ENCODE results near the gene SSX2IP.
A peak's percentile ranks its signal among the peaks of the same experiment; 100 is the strongest.
"Not testable (repeated sequence)": the region's sequence is repeated elsewhere in the genome, so short reads cannot be mapped to it uniquely, and the experiment has no call there.

Gene SSX2IP

DNA sequence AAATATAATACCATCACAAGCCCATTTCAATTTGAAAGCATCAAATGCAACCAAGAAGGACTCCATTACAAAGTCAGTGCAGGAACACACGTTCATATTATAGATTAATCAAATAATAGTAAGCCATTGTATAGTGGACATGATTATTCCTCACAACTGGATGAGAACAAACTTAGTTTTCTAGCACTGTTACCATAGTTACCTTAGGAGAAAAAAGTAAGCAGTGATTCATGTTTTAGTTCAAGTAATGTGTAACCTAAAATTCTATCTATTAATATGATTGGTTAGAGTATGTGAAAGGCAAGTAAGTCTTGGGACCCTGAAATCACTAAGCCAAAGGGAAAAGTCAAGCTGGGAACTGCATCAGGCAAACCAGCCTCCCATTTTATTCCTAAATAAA, 15.2 kb downstream of the SSX2IP start:
- DNase-seq, result no peak

GRCh38 chr1:84674705-84675104, 15.6 kb downstream of the SSX2IP start:
- DNase-seq, result no peak

- DNase-seq, result no peak
These were observed 16.2 kb downstream of the SSX2IP start for GRCh38 chr1:84674021-84674420.

- no peak for DNase-seq
These were observed 18.0 kb downstream of the SSX2IP start for GRCh38 chr1:84672080-84672854.

DNA sequence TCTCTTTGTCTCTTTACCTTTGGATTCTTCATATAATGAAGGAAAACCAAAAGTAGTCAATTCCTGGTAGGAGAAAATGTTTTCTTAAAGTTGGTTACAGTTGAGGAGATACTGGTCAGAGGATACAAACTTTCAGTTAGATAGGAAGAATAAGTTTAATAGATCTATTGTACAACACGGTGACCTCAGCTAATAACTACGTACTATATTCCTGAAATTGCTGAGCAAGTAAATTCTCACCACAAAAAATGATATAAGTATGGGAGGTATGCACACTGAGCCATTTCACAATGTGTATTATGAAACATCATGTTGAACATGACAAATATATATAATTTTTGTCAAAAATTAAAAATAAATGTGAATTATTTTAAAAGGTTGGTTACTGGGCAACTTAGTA, 20.4 kb downstream of the SSX2IP start:
- no peak for DNase-seq

DNA sequence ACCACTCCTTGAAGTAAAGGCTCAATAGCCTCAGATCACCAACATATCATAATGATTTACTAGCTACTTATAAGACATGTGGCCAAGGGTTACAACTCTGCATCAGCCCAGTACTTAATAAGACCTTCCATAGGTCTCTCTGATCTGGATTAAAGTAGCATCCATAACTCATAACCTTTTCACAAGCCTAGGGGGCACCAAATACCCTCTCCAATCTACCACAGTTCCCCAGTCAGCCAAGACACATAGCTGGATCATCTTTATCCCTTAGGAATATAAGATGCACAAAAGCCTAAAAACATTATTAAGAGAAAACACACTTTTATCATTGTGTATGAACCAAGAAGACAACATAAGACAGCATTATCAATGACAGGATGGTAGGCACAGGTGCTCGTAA, 22.1 kb downstream of the SSX2IP start:
- DNase-seq, result peak in 1 of 2 experiments; percentile 48

GRCh38 chr1:84665703-84666317, 24.5 kb downstream of the SSX2IP start:
- no peak for DNase-seq

DNA sequence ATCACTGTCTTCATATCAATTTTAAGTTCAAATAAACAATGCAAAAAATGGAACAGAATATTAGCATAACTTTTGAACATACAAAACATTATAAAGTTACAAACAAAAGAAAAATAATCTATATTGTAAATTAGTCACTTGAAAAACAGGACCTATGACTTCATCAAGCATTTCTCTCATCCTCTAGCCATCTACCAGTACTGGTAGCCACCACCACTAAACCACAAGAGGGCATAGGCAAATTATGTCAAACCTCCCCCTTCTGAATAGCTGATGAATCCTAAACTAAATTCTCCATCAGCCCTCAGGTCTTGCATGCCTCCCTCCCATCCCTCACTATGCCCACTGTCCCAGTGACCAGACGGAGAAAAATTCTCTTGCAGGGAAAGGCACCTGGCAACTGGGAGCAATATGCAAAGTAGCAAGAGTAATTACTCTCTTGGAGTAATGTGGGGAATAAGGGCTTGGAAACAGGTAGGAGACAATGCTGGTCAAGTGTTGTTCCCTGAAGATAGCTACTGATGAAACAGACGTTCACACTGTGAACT, 37.1 kb downstream of the SSX2IP start:
- DNase-seq, result peak in 1 of 2 experiments; percentile 22

GRCh38 chr1:84644472-84644871, 45.8 kb downstream of the SSX2IP start:
- no peak for DNase-seq

DNA sequence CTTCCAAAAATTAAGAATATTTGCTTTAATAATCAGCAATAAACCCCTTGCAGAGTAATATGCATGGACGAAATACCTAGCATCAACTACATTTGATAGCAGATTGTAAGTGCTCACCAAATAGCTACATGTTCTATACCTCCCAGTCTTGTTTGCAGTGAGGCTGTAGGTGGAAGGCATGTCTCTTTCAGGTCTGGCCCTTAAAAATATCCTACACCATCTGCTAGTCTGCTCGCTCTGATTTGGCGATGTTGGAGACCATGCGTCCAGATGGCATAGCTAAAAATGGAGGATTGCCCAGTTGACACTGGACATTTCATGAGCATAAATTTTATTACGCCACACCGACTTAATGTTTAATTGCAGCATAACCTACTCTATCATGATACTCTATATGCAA, 47.1 kb downstream of the SSX2IP start:
- peak; percentile 8 to 39 for DNase-seq

GRCh38 chr1:84642774-84643173, 47.5 kb downstream of the SSX2IP start:
- DNase-seq, result no peak

- DNase-seq, result not testable (repeated sequence)
These were observed 50.5 kb downstream of the SSX2IP start for GRCh38 chr1:84639731-84640130.

DNA sequence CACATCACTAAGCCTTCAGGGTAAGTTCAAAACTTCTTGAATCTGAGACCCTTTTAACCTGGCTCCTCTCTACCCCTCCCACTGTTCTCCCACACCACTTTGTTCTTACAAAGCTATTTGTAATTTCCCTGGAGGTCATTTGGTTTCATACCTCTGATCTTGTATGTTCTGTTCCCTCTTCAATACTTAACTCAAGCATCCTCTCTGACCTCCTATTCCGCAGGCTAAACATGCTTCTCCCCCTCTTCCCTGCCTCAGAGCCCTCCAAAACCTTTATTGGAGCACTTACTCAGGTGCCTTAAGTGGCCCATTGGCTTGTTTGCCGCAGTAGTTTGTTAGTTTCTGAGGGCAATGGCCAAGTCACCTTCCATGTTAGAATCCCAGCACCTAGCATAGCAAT, 54.8 kb downstream of the SSX2IP start:
- no peak for DNase-seq

- no peak for DNase-seq
These were observed 55.6 kb downstream of the SSX2IP start for GRCh38 chr1:84634536-84635205.

DNA sequence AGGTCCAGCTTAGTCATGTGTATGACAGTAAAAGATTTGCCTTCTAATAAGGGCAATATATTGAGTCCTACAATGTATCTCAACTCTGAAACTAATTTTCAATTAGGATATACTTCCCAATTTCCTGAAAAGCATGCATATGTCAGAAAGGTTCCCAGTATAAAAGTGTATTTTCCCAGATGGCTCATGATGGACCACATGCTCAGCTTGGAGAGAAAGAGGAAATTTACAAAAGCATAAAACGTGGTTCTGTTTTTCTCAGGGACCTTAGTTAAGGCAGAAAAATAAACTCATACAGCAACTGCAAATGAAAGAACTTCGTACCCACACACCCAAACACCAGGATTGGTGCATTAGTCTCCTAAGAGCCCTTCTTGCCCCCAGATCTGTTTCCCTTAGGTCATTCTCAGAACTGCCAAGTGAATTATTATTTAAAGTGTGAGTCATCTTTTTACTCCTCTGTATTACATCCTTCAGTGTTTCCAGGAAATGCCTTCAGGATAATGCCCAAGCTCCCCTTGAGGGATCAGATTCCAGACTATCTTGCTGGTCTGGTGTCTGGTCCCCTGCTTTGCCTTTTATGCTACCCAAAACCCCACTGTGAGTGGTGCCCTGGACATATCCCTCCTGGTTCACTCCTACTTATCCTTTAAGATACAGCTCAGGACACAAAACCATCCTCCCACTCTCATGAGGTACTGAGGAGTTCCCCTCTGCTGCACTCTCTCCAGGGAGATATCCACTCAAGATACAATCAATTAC, 57.4 kb downstream of the SSX2IP start:
- DNase-seq, result no peak

- DNase-seq, result no peak
These were observed 58.1 kb downstream of the SSX2IP start for GRCh38 chr1:84632137-84632536.

DNA sequence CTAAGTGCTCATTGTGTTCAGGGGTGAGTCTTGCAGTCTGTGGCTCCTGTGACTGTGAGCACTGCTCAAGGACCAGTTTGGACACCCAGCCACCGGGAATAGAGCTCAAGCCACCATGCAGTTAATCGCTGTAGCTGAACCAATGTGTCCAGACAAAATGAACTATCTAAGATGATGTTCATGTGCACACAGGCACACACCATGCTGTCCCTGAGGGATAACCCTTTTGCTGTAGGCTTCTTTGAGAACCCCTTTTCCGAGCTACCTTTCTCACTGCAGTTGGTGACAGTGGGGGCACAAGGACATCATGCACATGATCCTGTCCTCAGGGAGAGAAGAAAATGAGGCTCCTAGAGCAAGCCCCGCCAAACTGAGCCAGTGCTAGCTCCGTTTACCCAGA, 65.4 kb downstream of the SSX2IP start:
- no peak for DNase-seq

DNA sequence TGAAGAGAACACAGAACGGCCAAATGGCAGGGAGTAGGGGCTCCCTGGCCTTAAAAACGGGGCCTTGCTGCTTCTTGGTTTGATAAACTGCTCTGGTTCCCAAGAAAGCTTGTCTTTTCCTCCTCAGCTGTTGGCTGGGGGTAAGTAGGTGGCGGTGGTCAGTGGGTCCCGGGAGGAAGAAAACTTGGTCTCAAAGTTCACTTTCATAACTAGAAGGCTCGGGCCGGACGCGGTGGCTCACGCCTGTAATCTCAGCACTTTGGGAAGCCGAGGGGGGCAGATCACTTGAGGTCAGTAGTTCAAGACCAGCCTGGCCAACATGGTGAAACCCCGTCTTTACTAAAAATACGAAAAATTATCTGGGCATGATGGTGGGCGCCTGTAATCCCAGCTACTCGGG, 68.7 kb downstream of the SSX2IP start:
- DNase-seq, result no peak

GRCh38 chr1:84620720-84621313, 69.4 kb downstream of the SSX2IP start:
- DNase-seq, result peak; percentile 82 to 89

GRCh38 chr1:84619383-84620102, 70.7 kb downstream of the SSX2IP start:
- DNase-seq, result no peak

GRCh38 chr1:84617349-84617748, 72.9 kb downstream of the SSX2IP start:
- no peak for DNase-seq

- no peak for DNase-seq
These were observed 74.5 kb downstream of the SSX2IP start for GRCh38 chr1:84615790-84616189.

Data from NCI-H524 (cell line).